ENCODE measurements around the gene TUSC7. TPM values are rescaled to one million over a fixed set of nuclear protein-coding genes. Genes with fewer than 3 reads are reported as not detected.

Gene TUSC7
- not detected in 2 replicates for total RNA-seq

DNA sequence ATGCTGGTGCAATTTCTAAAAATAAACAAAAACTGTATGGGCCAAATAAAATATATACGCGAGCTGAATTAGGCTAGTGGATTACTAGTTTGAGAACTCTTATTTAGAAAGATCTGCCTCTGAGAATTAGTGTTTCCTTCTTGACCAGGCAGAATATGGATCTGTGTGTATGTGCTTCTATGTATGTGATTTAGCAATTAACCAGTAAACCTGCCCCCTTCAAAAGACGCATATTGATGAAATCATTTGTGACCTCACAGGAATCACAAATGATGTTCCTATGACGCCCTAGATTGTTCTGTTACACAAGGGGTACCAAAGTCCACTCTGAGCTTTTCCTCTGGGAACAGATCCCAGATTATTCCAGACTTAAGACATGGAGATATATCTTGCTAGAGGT is at the start of gene TUSC7:
TSS of gene TUSC7 (plus strand) at position 301 of the 400 bp plus-strand sequence.

All from smooth muscle cell of bladder (primary cell).